Spleen (tissue), 7 donors: ENCODE measurements around the gene EXTL2.

Source experiments
- CTCF ChIP-seq, 11 experiments: fragments of 200-600 bp in 7 of 11; fragments of 450-650 bp in 4 of 11; sonication (generic) in 4 of 11; IDR thresholded peaks in 8 of 11; conservative IDR thresholded peaks in 3 of 11; 1 replicate in 7 of 11; 2 replicates in 4 of 11; pipeline versions ENCODE4 v1.4.0 to v1.8.0; 2016 to 2021; ENCODE audit warnings: antibody characterized with exemption in 11 of 11, inconsistent platforms in 4 of 11, mild to moderate bottlenecking in 1 of 11
- POLR2A ChIP-seq, 3 donors: fragments of 450-650 bp; IDR thresholded peaks; one replicate each; pipeline ENCODE4 v1.5.1; 2017; ENCODE audit warnings: antibody characterized with exemption in 3 of 3, mild to moderate bottlenecking in 1 of 3
- POLR2AphosphoS5 ChIP-seq, 3 donors: sonication (generic); formaldehyde crosslinking; IDR thresholded peaks; one replicate each; pipeline ENCODE4 v1.5.1; 2017; ENCODE audit warnings: antibody characterized with exemption in 3 of 3
- donor health status: DM: no; HTN: no; CAD: no; lungs with moderate emphysema.
- donor health status: DM: no; HTN: no; CAD: no.
- donor health status: DM: no; HTN: no; CAD: no.

DNA sequence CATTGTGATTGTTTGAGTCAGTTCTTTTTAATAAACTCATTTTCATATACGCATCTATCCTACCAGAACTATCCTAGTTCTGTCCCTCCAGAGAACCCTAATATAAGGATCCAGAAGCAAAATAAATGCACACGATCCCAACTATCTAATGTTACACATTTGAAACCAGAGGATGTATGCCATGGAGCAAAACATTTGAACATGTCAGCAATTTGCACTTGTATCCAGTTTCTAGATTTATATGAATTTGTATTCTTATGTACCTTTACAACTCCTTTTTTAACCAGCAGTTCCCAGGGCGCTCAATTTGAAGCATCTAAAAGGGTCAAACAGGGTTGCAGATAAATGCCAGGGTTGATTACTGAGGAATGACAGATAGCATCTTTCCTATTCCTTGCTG, 2.1 kb downstream of the EXTL2 start:
- no peak for TF ChIP-seq CTCF (IDR thresholded peaks at IDR 0.05 in 8 of 11, conservative IDR thresholded peaks at IDR 0.05 in 3 of 11)
- TF ChIP-seq POLR2A (IDR thresholded peaks at IDR 0.05): no peak
- no peak for TF ChIP-seq POLR2AphosphoS5 (IDR thresholded peaks at IDR 0.05)
